Aorta (tissue), 5 donors: ENCODE data around the gene IL21R. TPM values are rescaled to one million over a fixed set of nuclear protein-coding genes. Genes with fewer than 3 reads are reported as not detected.

Experiments used
- ATAC-seq: fragments of 200-7000 bp; cut with Tn5 transposase; one replicate; pipeline ENCODE4 v1.9.1; 2022; ENCODE audit warnings: moderate library complexity; ENCODE audit not compliant: low FRiP score
- DNase-seq, 2 donors: peaks; one replicate each; pipeline ENCODE4 v3.0.0-alpha.2; 2020
- H3K27ac ChIP-seq, 2 donors: one replicate each; pipeline ENCODE4 v1.5.1; 2013; ENCODE audit warnings: low read length in 2 of 2, mild to moderate bottlenecking in 2 of 2, moderate library complexity in 2 of 2, control low read depth in 1 of 2, inconsistent platforms in 1 of 2, low read depth in 1 of 2
- H3K27me3 ChIP-seq, 2 donors: one replicate each; pipeline ENCODE4 v1.6.1; 2013; ENCODE audit warnings: control low read depth in 1 of 2, low read length in 1 of 2, mild to moderate bottlenecking in 1 of 2, moderate library complexity in 1 of 2; ENCODE audit not compliant: insufficient read depth in 2 of 2, control insufficient read depth in 1 of 2
- H3K36me3 ChIP-seq, 2 donors: one replicate each; pipeline ENCODE4 v1.6.1; 2013; ENCODE audit warnings: control low read depth in 1 of 2, low read length in 1 of 2, mild to moderate bottlenecking in 1 of 2; ENCODE audit not compliant: insufficient read depth in 2 of 2, control insufficient read depth in 1 of 2
- H3K4me1 ChIP-seq, 2 donors: one replicate each; pipeline ENCODE4 v1.6.1; 2013; ENCODE audit warnings: low read length in 2 of 2, control low read depth in 1 of 2, mild to moderate bottlenecking in 1 of 2, moderate library complexity in 1 of 2; ENCODE audit not compliant: insufficient read depth in 2 of 2, control insufficient read depth in 1 of 2
- H3K4me3 ChIP-seq, 2 donors: one replicate each; pipeline ENCODE4 v1.5.1; 2013; ENCODE audit warnings: low read length in 2 of 2, control low read depth in 1 of 2, mild to moderate bottlenecking in 1 of 2
- H3K9me3 ChIP-seq: one replicate; pipeline ENCODE4 v1.6.1; 2013; ENCODE audit warnings: mild to moderate bottlenecking, low read length; ENCODE audit not compliant: control insufficient read depth
- WGBS, 2 donors: extraction: QIAGEN DNeasy Blood & Tissue Kit; methylation state at CpG; one replicate each; pipeline ENCODE4 v1.1.7; 2013; 5-methylcytosine and 5-hydroxymethylcytosine counted together
- intact Hi-C, 2 donors: fragments of 100-400 bp; cut with DNase I; formaldehyde crosslinking; loops; one replicate each; pipeline versions ENCODE4 v1.14.2 to v1.15.0; 2022
- polyA plus RNA-seq, 2 donors: library from polyadenylated mRNA; stranded (reverse); fragments of 200-250 nt; gene quantifications; one replicate each; pipeline ENCODE4 v1.2.3, GENCODE V29; 2013
- total RNA-seq, 2 donors: library from RNA; stranded (reverse); fragmentation: NEBNext Ultra II Directional; extraction: Animal tissue kit (Norgen Biotek cat#: 25700); gene quantifications; one replicate each; pipeline ENCODE4 v1.2.1, GENCODE V29; 2021
- donor health status: healthy with polysubstance abuse.
- donor health status: Bipolar disorder and iron deficiency.
- donor health status: DM: no; HTN: no; CAD: no.
- donor health status: DM: no; HTN: no; CAD: no.
- donor health status: DM: yes; HTN: yes; CAD: no.

Gene IL21R
- total and polyA plus RNA-seq, 4 donors = 0.08 to 3.8 (median 0.65) TPM; not detected in 1

DNA sequence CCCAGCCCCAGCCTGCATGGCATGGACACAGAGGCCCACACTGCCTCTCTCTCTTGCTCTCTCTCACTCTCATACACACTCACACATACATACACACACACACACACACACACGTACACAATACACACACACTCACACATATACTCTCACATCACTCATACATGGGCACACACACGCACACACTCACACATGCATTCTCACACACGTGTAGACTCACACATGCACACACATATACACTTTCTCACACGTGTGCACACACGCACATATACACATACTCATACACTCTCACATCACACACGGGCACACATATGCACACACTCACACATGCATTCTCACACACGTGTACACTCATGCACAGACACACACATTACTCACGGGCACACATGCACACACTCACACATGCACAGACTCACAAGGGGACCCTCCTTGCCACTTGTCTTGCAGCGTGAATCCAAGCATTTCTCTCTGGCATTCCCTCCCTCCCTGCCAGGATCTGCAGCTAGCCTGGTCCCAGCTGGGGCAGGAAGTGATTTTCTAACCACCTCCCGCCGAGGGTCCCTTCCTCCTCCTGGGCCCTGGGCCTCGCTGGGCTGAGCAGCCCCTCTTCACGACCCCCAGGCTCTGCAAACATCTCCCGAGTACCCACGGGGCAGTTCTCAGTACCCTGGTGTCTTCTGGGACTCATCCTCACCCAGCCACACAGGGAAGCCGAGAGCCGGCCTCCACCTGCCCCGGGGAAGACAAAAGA is 37.5 kb downstream of the IL21R start:
- ATAC-seq = no peak
- Histone ChIP-seq H3K27ac (no peak overlapping the region), H3K36me3 (no peaks in the 10 kb centered on the region), H3K9me3 (peaks cover 4% of the 10 kb centered on the region), H3K4me1 (no peaks in the 10 kb centered on the region), H3K4me3 (no peak overlapping the region), H3K27me3 (no peaks in the 10 kb centered on the region)
- no peak for DNase-seq
- WGBS, 2 donors = 69 to 71% methylated on average over 18 of the region's 18 CpGs
- intact Hi-C loops = loop anchor here in 1 of 2 donors (10.0 kb wide), 1 partner anchor 55 kb away; no protein-coding TSS in a partner anchor

DNA sequence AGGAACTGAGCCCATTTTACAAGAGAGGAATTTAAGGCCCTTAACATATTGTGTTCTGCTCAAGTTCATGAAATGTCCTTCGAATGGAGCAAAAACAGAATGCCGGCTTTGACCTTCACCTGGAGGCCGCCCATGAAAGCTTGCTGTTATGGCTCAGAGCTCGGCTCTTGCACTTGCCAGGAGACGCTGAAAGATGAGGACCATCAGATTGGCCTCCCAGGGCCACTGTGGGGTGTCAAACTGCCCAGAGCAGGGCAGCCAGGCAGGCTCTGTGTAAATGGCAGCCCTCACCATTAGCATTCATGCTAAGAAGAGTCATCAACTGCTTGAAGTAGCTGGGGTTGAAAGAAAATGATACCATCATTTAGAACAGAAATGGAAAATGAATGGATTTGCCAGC is 39.3 kb downstream of the IL21R start:
- H3K9me3 ChIP-seq = peaks cover 5% of the 10 kb centered on the region
- no peaks in the 10 kb centered on the region for H3K36me3 ChIP-seq
- WGBS, 2 donors = 75 to 91% methylated on average over 5 of the region's 5 CpGs
- H3K4me3 ChIP-seq = no peak overlapping the region
- H3K4me1 ChIP-seq = no peaks in the 10 kb centered on the region
- H3K27ac ChIP-seq = no peak overlapping the region
- H3K27me3 ChIP-seq = no peaks in the 10 kb centered on the region
- intact Hi-C loops = loop anchor here in 1 of 2 donors (10.0 kb wide), 1 partner anchor 56 kb away; no protein-coding TSS in a partner anchor
- no peak for ATAC-seq
- DNase-seq = peak in 1 of 2 donors; percentile 17

DNA sequence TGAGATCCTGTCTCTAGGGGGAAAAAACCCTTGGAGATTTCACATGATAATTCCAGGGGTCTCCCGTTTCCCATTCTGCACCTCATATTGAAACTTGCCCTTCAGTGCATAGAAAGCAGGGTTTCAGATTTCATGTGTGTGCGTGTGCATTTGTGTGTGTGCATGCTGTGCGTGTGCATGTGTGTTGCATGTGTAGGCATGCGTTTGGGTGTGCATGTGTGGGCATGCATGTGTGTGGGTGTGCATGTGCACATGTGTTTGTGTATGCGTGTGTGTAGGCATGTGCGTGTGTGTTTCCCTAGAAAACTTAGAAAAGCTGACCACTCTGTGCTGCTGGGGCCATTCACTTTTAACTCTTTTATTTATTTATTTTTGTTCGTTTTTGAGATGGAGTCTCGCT is 40.0 kb downstream of the IL21R start:
- WGBS, 2 donors = 92 to 93% methylated on average over 8 of the region's 8 CpGs
- Histone ChIP-seq H3K4me1 (no peaks in the 10 kb centered on the region), H3K27me3 (no peaks in the 10 kb centered on the region), H3K27ac (no peak overlapping the region), H3K36me3 (no peaks in the 10 kb centered on the region), H3K4me3 (no peak overlapping the region), H3K9me3 (peaks cover 6% of the 10 kb centered on the region)
- ATAC-seq (no peak), DNase-seq (peak; percentile 1 to 15)
- intact Hi-C loops = loop anchor here in 1 of 2 donors (10.0 kb wide), 1 partner anchor 57 kb away; no protein-coding TSS in a partner anchor

DNA sequence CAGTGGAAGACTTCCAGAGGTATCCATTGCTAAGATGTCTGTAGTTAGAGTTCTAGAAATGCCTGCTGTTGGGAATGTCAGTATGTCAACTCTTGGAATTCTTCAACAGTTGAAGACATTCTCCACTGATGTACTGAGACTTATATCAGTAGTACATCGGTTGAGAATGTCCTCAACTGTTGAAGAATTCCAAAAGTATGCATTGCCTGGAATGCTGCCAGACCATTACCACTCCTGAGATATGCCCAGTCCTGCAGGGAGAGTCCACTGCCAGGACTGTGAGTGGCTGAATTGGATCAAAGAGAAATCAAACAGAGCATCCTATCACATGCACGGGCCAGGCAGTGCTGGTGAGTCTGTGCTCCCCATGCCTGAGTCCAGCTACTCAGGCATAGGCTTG is 42.0 kb downstream of the IL21R start:
- no peak for ATAC-seq
- intact Hi-C loops = loop anchor here in 1 of 2 donors (10.0 kb wide), 1 partner anchor 59 kb away; no protein-coding TSS in a partner anchor

GRCh38 chr16:27444470-27444869 is 42.5 kb downstream of the IL21R start:
- 97 to 98% methylated on average over 3 to 5 of the region's 5 CpGs for WGBS, 2 donors
- intact Hi-C loops = loop anchor here in 1 of 2 donors (10.0 kb wide), 1 partner anchor 60 kb away; no protein-coding TSS in a partner anchor
- DNase-seq = peak in 1 of 2 donors; percentile 36
- no peak overlapping the region for H3K27ac ChIP-seq
- H3K9me3 ChIP-seq = peaks cover 8% of the 10 kb centered on the region
- H3K4me1 ChIP-seq = no peaks in the 10 kb centered on the region
- no peak for ATAC-seq
- no peaks in the 10 kb centered on the region for H3K36me3 ChIP-seq
- no peak overlapping the region for H3K4me3 ChIP-seq
- H3K27me3 ChIP-seq = no peaks in the 10 kb centered on the region

More for the DNA sequence above, 42.0 kb downstream of the IL21R start:
- Histone ChIP-seq H3K27ac (no peak overlapping the region), H3K36me3 (no peaks in the 10 kb centered on the region), H3K27me3 (no peaks in the 10 kb centered on the region), H3K4me1 (no peaks in the 10 kb centered on the region), H3K9me3 (peaks cover 8% of the 10 kb centered on the region), H3K4me3 (no peak overlapping the region)
- WGBS, 2 donors = 45 to 47% methylated on average over 2 of the region's 2 CpGs
- DNase-seq = peak; percentile 10 to 20

- DNase-seq (peak; percentile 40 to 44), ATAC-seq (no peak)
- 86 to 96% methylated on average over 12 of the region's 12 CpGs for WGBS, 2 donors
- Histone ChIP-seq H3K4me1 (no peaks in the 10 kb centered on the region), H3K4me3 (no peak overlapping the region), H3K36me3 (no peaks in the 10 kb centered on the region), H3K27ac (no peak overlapping the region), H3K9me3 (peaks cover 8% of the 10 kb centered on the region), H3K27me3 (no peaks in the 10 kb centered on the region)
- intact Hi-C loops = loop anchor here in 1 of 2 donors (10.0 kb wide), 1 partner anchor 61 kb away; no protein-coding TSS in a partner anchor
Observed at GRCh38 chr16:27445502-27446175, 43.7 kb downstream of the IL21R start.

DNA sequence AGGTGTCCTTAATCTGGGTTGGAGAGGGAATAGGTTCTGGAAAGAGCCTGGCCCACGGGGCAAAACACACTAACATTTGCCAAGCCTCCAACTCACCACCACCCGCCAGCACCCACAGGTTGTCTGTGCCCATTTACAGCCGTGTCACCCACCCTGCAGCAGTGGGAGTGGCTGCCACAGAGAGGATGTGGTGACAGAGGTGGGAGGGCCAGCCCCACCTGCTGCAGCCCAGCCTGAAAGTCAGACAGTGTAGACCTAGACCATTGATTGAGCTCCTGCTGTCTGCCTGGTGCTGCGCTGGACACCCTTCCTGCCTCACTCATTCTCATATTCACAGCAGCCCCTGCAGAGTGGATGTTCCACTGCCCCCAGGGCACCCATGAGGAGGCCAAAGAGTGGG is 44.7 kb downstream of the IL21R start:
- Histone ChIP-seq H3K27me3 (no peaks in the 10 kb centered on the region), H3K4me3 (no peak overlapping the region), H3K4me1 (no peaks in the 10 kb centered on the region), H3K27ac (no peak overlapping the region), H3K36me3 (no peaks in the 10 kb centered on the region), H3K9me3 (peaks cover 8% of the 10 kb centered on the region)
- DNase-seq (peak; percentile 50 to 51), ATAC-seq (no peak)
- intact Hi-C loops = loop anchor here in 1 of 2 donors (10.0 kb wide), 1 partner anchor 62 kb away; no protein-coding TSS in a partner anchor
- 79 to 84% methylated on average over 4 of the region's 4 CpGs for WGBS, 2 donors

DNA sequence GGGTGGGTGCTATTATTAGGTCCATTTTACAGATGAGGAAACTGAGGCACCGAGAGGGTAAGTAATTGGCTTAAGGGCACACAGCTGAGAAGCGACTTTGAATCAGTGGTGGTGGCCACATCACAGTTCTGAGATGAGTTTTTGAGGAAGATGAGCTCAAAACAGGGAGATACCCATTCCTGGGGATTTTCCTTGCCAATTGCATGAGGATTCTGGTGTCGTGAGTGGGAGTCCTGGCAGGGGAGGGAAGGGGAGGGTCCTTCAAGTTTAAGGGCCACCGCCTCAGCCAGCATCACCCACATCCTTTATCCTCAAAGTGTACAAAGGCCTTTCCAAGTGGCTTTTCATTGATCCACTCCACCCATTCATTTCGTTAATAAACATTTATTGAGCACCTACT is 45.3 kb downstream of the IL21R start:
- 93 to 97% methylated on average over 5 of the region's 5 CpGs for WGBS, 2 donors
- H3K36me3 ChIP-seq = no peaks in the 10 kb centered on the region
- no peaks in the 10 kb centered on the region for H3K27me3 ChIP-seq
- no peaks in the 10 kb centered on the region for H3K4me1 ChIP-seq
- DNase-seq (peak; percentile 3 to 5), ATAC-seq (no peak)
- H3K27ac ChIP-seq = no peak overlapping the region
- intact Hi-C loops = loop anchor here in 1 of 2 donors (10.0 kb wide), 1 partner anchor 62 kb away; no protein-coding TSS in a partner anchor
- peaks cover 8% of the 10 kb centered on the region for H3K9me3 ChIP-seq
- no peak overlapping the region for H3K4me3 ChIP-seq
